Panc1 (cell line): Measurements from ENCODE around the gene CIITA. TPM values are rescaled to one million over a fixed set of nuclear protein-coding genes. Genes with fewer than 3 reads are reported as not detected.

ENCODE experiments used
- ATAC-seq: fragments of 200-7000 bp; cut with Tn5 transposase; 2 replicates; pipeline ENCODE4 v1.9.1; 2020; ENCODE audit warnings: mild to moderate bottlenecking, moderate library complexity
- BruUV-seq: library from RNA; stranded (reverse); fragments of 400-500 nt; replicated peaks from 2 replicates; lab custom pipeline; 2021; lab: Mats Ljungman, UMichigan
- CTCF ChIA-PET: fragments of 300-600 bp; sonication (Branson Sonifier 250); formaldehyde crosslinking; loops from one replicate; lab custom pipeline; 2022; ENCODE audit warnings: antibody characterized with exemption; lab: Charles Lee
- POLR2A ChIA-PET: fragments of 300-600 bp; sonication (Branson Sonifier 250); formaldehyde crosslinking; loops from one replicate; lab custom pipeline; 2022; ENCODE audit warnings: antibody characterized with exemption; lab: Charles Lee
- DNase-seq: peaks from one replicate; pipeline ENCODE4 v3.0.0-alpha.2; 2010; ENCODE audit warnings: low read depth, low spot score
- H3K27ac ChIP-seq: 2 replicates; pipeline ENCODE4 v1.5.1; 2011; ENCODE audit warnings: mild to moderate bottlenecking, low read length, inconsistent platforms
- H3K27me3 ChIP-seq: fragments of 200-500 bp; sonication (Bioruptor generic); 2 replicates; pipeline ENCODE4 v1.6.0; 2014; ENCODE audit warnings: low read length, inconsistent platforms; ENCODE audit not compliant: control insufficient read depth, insufficient read depth
- H3K36me3 ChIP-seq: fragments of 200-500 bp; sonication (Bioruptor generic); 2 replicates; pipeline ENCODE4 v1.5.1; 2014; ENCODE audit warnings: inconsistent platforms, mild to moderate bottlenecking, low read length, moderate library complexity; ENCODE audit not compliant: control insufficient read depth, insufficient read depth
- H3K4me1 ChIP-seq: 2 replicates; pipeline ENCODE4 v1.5.1; 2011; ENCODE audit warnings: inconsistent platforms, mild to moderate bottlenecking, low read length, moderate library complexity; ENCODE audit not compliant: control insufficient read depth, insufficient read depth
- H3K4me3 ChIP-seq, 2 experiments: 2 replicates each; pipeline ENCODE4 v1.5.1; 2011 to 2012; ENCODE audit warnings: low read depth in 2 of 2, low read length in 2 of 2, mild to moderate bottlenecking in 2 of 2, inconsistent platforms in 1 of 2, moderate library complexity in 1 of 2
- H3K9me3 ChIP-seq: fragments of 200-500 bp; sonication (Bioruptor generic); 2 replicates; pipeline ENCODE4 v1.5.1; 2014; ENCODE audit warnings: low read depth, mild to moderate bottlenecking, inconsistent platforms, low read length, moderate library complexity; ENCODE audit not compliant: control insufficient read depth, insufficient read depth
- CTCF ChIP-seq: fragments of 450-650 bp; IDR thresholded peaks from 2 replicates; pipeline ENCODE4 v1.5.1; 2017; ENCODE audit warnings: mild to moderate bottlenecking
- POLR2AphosphoS5 ChIP-seq: IDR thresholded peaks from 2 replicates; pipeline ENCODE4 v1.6.1; 2012; ENCODE audit warnings: mild to moderate bottlenecking, low read depth, low read length, moderate library complexity
- SIN3A ChIP-seq: IDR thresholded peaks from 2 replicates; pipeline ENCODE4 v1.6.1; 2012; ENCODE audit warnings: low read depth, mild to moderate bottlenecking, low read length, moderate library complexity, borderline replicate concordance; ENCODE audit not compliant: insufficient read depth
- TCF7L2 ChIP-seq: IDR thresholded peaks from 2 replicates; pipeline ENCODE4 v1.6.1; 2011; ENCODE audit warnings: mild to moderate bottlenecking, low read depth, low read length, inconsistent platforms
- in situ Hi-C: cut with HindIII; loops from 2 replicates; pipeline ENCODE4 v1.10.0; 2016; ENCODE audit warnings: low sequenced_read_pairs, low pct_unique_long_range_greater_than_20kb
- intact Hi-C: fragments of 100-400 bp; cut with micrococcal nuclease; formaldehyde crosslinking; loops from one replicate; pipeline ENCODE4 v1.10.0; 2022; ENCODE audit not compliant: unreplicated experiment
- total RNA-seq: library from RNA; stranded (reverse); gene quantifications from one replicate; pipeline ENCODE4 v1.2.1, GENCODE V29; 2021; ENCODE audit not compliant: unreplicated experiment
- TF ChIP-seq, protein P1 (sequence below), 2 experiments: IDR thresholded peaks; 2 replicates each; pipeline ENCODE4 v1.6.1; 2011 to 2012; ENCODE audit warnings: low read depth in 2 of 2, control low read depth in 1 of 2, low read length in 1 of 2, mild to moderate bottlenecking in 1 of 2, moderate library complexity in 1 of 2; ENCODE audit not compliant: insufficient read depth in 1 of 2

CIITA gene
- total RNA-seq, 1 experiment from 2014 or later = 0.41 TPM

DNA sequence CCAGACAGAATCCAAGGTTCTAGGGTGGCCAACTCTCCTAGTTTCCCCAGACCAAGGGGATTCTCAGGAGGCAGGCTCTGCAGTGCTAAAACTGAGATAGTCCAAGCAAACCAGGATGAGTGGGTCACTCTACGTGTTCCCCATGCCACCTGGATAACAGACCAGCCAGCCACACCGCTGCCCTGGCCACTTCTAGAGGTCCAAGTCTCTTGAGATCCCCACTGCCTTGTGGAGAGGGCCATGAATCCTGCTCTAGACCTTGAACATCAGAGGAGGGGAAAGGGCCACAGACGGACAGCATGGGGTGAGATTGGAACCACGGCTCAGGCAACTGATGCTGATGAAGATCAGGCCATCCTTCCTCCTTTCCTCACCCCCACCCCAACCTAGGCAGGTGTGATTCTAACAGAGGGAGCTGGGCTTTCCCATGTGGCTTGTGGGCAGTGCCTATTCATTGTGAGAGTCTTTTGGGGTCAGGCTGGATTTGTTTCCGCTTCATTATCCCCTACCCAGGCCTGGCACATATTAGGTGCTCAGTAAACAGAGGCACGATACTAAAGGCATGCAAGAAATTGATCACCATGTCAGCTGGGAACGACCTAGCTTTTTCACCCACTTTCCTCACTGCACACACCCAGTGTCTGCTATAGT lies 41.6 kb upstream of the CIITA start:
- H3K27me3 ChIP-seq = peaks cover 3% of the 10 kb centered on the region; the same call in 1 of the 2 replicates
- POLR2A ChIA-PET = no interaction called here
- H3K27ac ChIP-seq = no peak overlapping the region
- DNase-seq (no peak), ATAC-seq (no peak)
- CTCF ChIA-PET = no interaction called here
- intact Hi-C loops (no loop called here), in situ Hi-C loops (no loop called here)
- no peaks in the 10 kb centered on the region for H3K36me3 ChIP-seq
- H3K4me1 ChIP-seq = no peaks in the 10 kb centered on the region
- H3K4me3 ChIP-seq = no peak overlapping the region
- TF ChIP-seq POLR2AphosphoS5 = no peak
- TF ChIP-seq TCF7L2 = no peak
- TF ChIP-seq SIN3A = no peak
- TF ChIP-seq, protein P1, sequence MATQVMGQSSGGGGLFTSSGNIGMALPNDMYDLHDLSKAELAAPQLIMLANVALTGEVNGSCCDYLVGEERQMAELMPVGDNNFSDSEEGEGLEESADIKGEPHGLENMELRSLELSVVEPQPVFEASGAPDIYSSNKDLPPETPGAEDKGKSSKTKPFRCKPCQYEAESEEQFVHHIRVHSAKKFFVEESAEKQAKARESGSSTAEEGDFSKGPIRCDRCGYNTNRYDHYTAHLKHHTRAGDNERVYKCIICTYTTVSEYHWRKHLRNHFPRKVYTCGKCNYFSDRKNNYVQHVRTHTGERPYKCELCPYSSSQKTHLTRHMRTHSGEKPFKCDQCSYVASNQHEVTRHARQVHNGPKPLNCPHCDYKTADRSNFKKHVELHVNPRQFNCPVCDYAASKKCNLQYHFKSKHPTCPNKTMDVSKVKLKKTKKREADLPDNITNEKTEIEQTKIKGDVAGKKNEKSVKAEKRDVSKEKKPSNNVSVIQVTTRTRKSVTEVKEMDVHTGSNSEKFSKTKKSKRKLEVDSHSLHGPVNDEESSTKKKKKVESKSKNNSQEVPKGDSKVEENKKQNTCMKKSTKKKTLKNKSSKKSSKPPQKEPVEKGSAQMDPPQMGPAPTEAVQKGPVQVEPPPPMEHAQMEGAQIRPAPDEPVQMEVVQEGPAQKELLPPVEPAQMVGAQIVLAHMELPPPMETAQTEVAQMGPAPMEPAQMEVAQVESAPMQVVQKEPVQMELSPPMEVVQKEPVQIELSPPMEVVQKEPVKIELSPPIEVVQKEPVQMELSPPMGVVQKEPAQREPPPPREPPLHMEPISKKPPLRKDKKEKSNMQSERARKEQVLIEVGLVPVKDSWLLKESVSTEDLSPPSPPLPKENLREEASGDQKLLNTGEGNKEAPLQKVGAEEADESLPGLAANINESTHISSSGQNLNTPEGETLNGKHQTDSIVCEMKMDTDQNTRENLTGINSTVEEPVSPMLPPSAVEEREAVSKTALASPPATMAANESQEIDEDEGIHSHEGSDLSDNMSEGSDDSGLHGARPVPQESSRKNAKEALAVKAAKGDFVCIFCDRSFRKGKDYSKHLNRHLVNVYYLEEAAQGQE (IDR thresholded peaks at IDR 0.05; ENCODE audit: insufficient read depth in 1 of 2, low read depth in 2 of 2, low read length in 1 of 2) = no peak
- TF ChIP-seq CTCF = no peak
- no TSS peak for BruUV-seq
- H3K9me3 ChIP-seq = no peaks in the 10 kb centered on the region

GRCh38 chr16:10836174-10836853 lies 40.7 kb upstream of the CIITA start:
- no peak overlapping the region for H3K27ac ChIP-seq
- ChIA-PET CTCF (no interaction called here), POLR2A (no interaction called here)
- BruUV-seq = no TSS peak
- no peak overlapping the region for H3K4me3 ChIP-seq
- peaks cover 3% of the 10 kb centered on the region; the same call in 1 of the 2 replicates for H3K27me3 ChIP-seq
- no peaks in the 10 kb centered on the region for H3K4me1 ChIP-seq
- no peaks in the 10 kb centered on the region for H3K9me3 ChIP-seq
- no peaks in the 10 kb centered on the region for H3K36me3 ChIP-seq
- intact Hi-C loops (loop anchor here (2.0 kb wide), 1 partner anchor 32 kb away; no protein-coding TSS in a partner anchor), in situ Hi-C loops (no loop called here)
- DNase-seq = no peak
- no peak for TF ChIP-seq POLR2AphosphoS5
- ATAC-seq = no peak
